IPS-20b (cell line): ENCODE results near the gene SPRED3.
"Not testable (repeated sequence)": the region's sequence is repeated elsewhere in the genome, so short reads cannot be mapped to it uniquely, and the experiment has no call there.

ENCODE experiments used
- H3K27ac ChIP-seq: one replicate; pipeline ENCODE4 v1.5.1; 2013; ENCODE audit warnings: low read length
- H3K27me3 ChIP-seq: 2 replicates; pipeline ENCODE4 v1.6.1; 2013; ENCODE audit warnings: mild to moderate bottlenecking, low read length, inconsistent platforms; ENCODE audit not compliant: insufficient read depth
- H3K36me3 ChIP-seq: 2 replicates; pipeline ENCODE4 v1.6.1; 2013; ENCODE audit warnings: low read depth, mild to moderate bottlenecking, inconsistent platforms, low read length, moderate library complexity; ENCODE audit not compliant: insufficient read depth
- H3K4me1 ChIP-seq: 2 replicates; pipeline ENCODE4 v1.6.1; 2013; ENCODE audit warnings: mild to moderate bottlenecking, control low read depth, inconsistent platforms, low read length, moderate library complexity; ENCODE audit not compliant: insufficient read depth
- H3K4me3 ChIP-seq: 2 replicates; pipeline ENCODE4 v1.5.1; 2013; ENCODE audit warnings: mild to moderate bottlenecking, low read length, inconsistent platforms
- H3K9ac ChIP-seq: 2 replicates; pipeline ENCODE4 v1.6.1; 2013; ENCODE audit warnings: low read depth, mild to moderate bottlenecking, inconsistent platforms, low read length, moderate library complexity
- H3K9me3 ChIP-seq: 2 replicates; pipeline ENCODE4 v1.6.1; 2013; ENCODE audit warnings: mild to moderate bottlenecking, low read depth, low read length, inconsistent platforms; ENCODE audit not compliant: insufficient read depth

SPRED3 gene

GRCh38 chr19:38425222-38425809 lies 36.8 kb downstream of the SPRED3 start:
- Histone ChIP-seq H3K9me3 (no peaks in the 10 kb centered on the region), H3K36me3 (no peaks in the 10 kb centered on the region), H3K4me1 (peaks cover 4% of the 10 kb centered on the region; the same call in 1 of the 2 replicates), H3K27me3 (no peaks in the 10 kb centered on the region), H3K9ac (0 out of 2 replicates have a peak overlapping the region, but pooled peaks have one; percentile 16), H3K27ac (no peak overlapping the region), H3K4me3 (no peak overlapping the region)

GRCh38 chr19:38425810-38426466 lies 37.4 kb downstream of the SPRED3 start, which contains the start of gene RASGRP4:
TSS of gene RASGRP4 (minus strand) at chr19:38426219. CDS start at chr19:38426091, 128 bp downstream.
- H3K4me3 ChIP-seq = no peak within 1 kb of the TSS
- no peaks in the 10 kb centered on the region for H3K9me3 ChIP-seq
- no peaks in the 10 kb centered on the region for H3K36me3 ChIP-seq
- H3K9ac ChIP-seq = 0 out of 2 replicates have a peak within 1 kb of the TSS, but pooled peaks have one; percentile 16
- H3K27me3 ChIP-seq = no peaks in the 10 kb centered on the region
- H3K4me1 ChIP-seq = peaks cover 4% of the 10 kb centered on the region; the same call in 1 of the 2 replicates
- no peak within 1 kb of the TSS for H3K27ac ChIP-seq

GRCh38 chr19:38427035-38427677 lies 38.7 kb downstream of the SPRED3 start:
- not testable (repeated sequence) for H3K9me3 ChIP-seq, H3K36me3 ChIP-seq, H3K4me3 ChIP-seq, H3K27me3 ChIP-seq, H3K27ac ChIP-seq, H3K9ac ChIP-seq, H3K4me1 ChIP-seq

GRCh38 chr19:38429055-38429810 lies 40.7 kb downstream of the SPRED3 start:
- Histone ChIP-seq H3K27ac (no peak overlapping the region), H3K27me3 (no peaks in the 10 kb centered on the region), H3K9me3 (no peaks in the 10 kb centered on the region), H3K36me3 (no peaks in the 10 kb centered on the region), H3K4me3 (no peak overlapping the region), H3K9ac (no peak overlapping the region), H3K4me1 (peaks cover 8% of the 10 kb centered on the region; the same call in 1 of the 2 replicates)

DNA sequence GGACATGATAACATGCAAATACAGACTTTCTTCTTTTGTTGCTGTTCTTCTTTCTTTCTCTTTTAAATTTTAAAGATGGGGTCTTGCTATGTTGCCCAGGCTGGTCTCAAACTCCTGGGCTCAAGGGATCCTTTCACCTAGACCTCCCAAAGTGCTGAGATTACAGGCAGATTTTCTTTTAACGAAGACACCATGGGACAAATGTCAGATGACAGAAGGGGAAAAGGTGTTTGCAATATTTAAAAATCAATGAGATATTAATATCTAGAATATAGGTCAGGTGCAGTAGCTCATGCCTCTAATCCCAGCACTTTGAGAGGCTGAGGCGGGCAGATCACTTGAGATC lies 41.3 kb downstream of the SPRED3 start:
- no peak overlapping the region for H3K4me3 ChIP-seq
- no peak overlapping the region for H3K27ac ChIP-seq
- H3K9ac ChIP-seq = no peak overlapping the region
- no peaks in the 10 kb centered on the region for H3K36me3 ChIP-seq
- H3K9me3 ChIP-seq = no peaks in the 10 kb centered on the region
- no peaks in the 10 kb centered on the region for H3K27me3 ChIP-seq
- H3K4me1 ChIP-seq = peaks cover 8% of the 10 kb centered on the region; the same call in 1 of the 2 replicates

- Histone ChIP-seq H3K9ac (no peak overlapping the region), H3K4me3 (no peak overlapping the region)
These were observed 42.4 kb downstream of the SPRED3 start for GRCh38 chr19:38430931-38431330.

GRCh38 chr19:38433268-38433733 lies 44.8 kb downstream of the SPRED3 start, which contains the start of gene RYR1:
TSS of gene RYR1 (plus strand) at chr19:38433691. CDS start at chr19:38433830, 139 bp downstream.
- Histone ChIP-seq H3K4me1 (peaks cover 9% of the 10 kb centered on the region; the same call in 1 of the 2 replicates), H3K27ac (no peak within 1 kb of the TSS), H3K4me3 (peak within 1 kb of the TSS; percentile 73), H3K9ac (peak within 1 kb of the TSS; percentile 72; the same call in 1 of the 2 replicates), H3K36me3 (no peaks in the 10 kb centered on the region), H3K9me3 (no peaks in the 10 kb centered on the region), H3K27me3 (no peaks in the 10 kb centered on the region)

More at GRCh38 chr19:38430931-38431330, 42.4 kb downstream of the SPRED3 start:
- H3K27me3 ChIP-seq = no peaks in the 10 kb centered on the region
- no peaks in the 10 kb centered on the region for H3K36me3 ChIP-seq
- H3K4me1 ChIP-seq = peaks cover 13% of the 10 kb centered on the region; the same call in 1 of the 2 replicates
- H3K9me3 ChIP-seq = no peaks in the 10 kb centered on the region
- H3K27ac ChIP-seq = no peak overlapping the region

DNA sequence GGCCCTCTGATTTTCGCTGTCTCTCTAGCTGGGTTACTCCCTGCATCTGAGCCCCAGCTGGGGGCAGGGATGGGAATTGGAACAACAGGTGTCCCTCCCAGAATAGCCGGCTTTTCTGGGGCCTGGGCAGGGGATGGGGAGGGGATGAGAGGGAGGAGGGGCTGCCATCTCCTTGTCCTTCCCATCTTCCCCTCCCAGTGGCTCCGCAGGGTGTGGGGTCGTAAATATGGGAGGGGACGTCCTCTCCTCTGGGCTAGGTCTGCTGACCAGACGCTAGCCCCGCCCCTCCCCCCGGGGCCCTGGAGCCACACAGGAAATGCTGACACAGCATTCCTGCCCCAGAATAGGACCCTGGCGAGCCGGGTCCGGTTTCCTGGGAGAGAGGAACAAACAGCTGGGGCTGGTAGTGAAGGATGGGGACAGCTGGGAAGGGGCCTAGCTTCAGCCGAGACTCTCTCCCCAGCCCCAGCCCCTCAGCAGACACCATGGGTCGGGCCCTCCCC lies 46.1 kb downstream of the SPRED3 start:
- Histone ChIP-seq H3K4me3 (peak overlapping the region; percentile 73), H3K9me3 (no peaks in the 10 kb centered on the region), H3K27me3 (no peaks in the 10 kb centered on the region), H3K9ac (peak overlapping the region; percentile 72; the same call in 1 of the 2 replicates), H3K27ac (peak overlapping the region; percentile 99), H3K4me1 (peaks cover 9% of the 10 kb centered on the region; the same call in 1 of the 2 replicates), H3K36me3 (no peaks in the 10 kb centered on the region)

DNA sequence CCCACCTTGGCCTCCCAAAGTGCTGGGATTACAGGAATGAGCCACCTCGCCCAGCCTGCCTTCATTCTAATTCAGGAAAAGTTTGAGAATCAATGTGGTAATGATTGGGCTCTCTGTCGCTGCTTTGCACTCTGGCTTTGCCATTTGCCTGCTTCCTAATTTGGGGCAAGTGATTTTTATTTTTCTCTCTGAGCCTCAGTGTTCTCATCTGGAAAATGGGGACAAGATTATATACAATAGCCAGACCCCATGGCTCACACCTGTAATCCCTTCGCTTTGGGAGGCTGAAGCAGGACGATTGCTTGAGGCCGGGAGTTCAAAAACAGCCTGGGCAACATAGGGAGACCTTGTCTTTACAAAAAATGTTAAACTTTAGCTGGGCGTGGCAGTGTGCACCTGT lies 48.8 kb downstream of the SPRED3 start:
- no peak overlapping the region for H3K9ac ChIP-seq
- H3K9me3 ChIP-seq = no peaks in the 10 kb centered on the region
- no peak overlapping the region for H3K27ac ChIP-seq
- H3K4me3 ChIP-seq = no peak overlapping the region
- no peaks in the 10 kb centered on the region for H3K36me3 ChIP-seq
- H3K4me1 ChIP-seq = peaks cover 9% of the 10 kb centered on the region; the same call in 1 of the 2 replicates
- no peaks in the 10 kb centered on the region for H3K27me3 ChIP-seq

- H3K27ac ChIP-seq = no peak overlapping the region
- no peak overlapping the region for H3K9ac ChIP-seq
- H3K9me3 ChIP-seq = no peaks in the 10 kb centered on the region
- peaks cover 5% of the 10 kb centered on the region; the same call in 1 of the 2 replicates for H3K36me3 ChIP-seq
- peaks cover 9% of the 10 kb centered on the region; the same call in 1 of the 2 replicates for H3K4me1 ChIP-seq
- no peaks in the 10 kb centered on the region for H3K27me3 ChIP-seq
- H3K4me3 ChIP-seq = no peak overlapping the region
These were observed 49.4 kb downstream of the SPRED3 start for GRCh38 chr19:38437917-38438316.

DNA sequence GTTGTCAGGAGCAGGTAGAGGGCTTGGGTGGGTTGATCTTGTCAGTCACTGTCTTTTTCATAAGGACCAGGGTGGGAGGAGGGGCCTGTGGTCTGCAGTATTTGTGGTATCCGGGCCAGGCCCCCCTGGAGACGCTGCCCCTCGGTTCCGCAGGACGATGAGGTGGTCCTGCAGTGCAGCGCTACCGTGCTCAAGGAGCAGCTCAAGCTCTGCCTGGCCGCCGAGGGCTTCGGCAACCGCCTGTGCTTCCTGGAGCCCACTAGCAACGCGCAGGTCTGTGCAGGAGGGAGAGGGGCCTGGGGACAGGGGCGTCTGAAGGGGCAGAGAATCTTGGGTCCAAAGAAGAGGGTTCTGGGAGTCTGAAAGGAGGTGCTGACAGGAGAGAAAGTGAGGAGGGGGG lies 52.1 kb downstream of the SPRED3 start:
- H3K27ac ChIP-seq = no peak overlapping the region
- no peaks in the 10 kb centered on the region for H3K9me3 ChIP-seq
- H3K4me1 ChIP-seq = no peaks in the 10 kb centered on the region; the same call in 1 of the 2 replicates
- H3K36me3 ChIP-seq = peaks cover 29% of the 10 kb centered on the region; the same call in 1 of the 2 replicates
- H3K9ac ChIP-seq = no peak overlapping the region
- no peaks in the 10 kb centered on the region for H3K27me3 ChIP-seq
- no peak overlapping the region for H3K4me3 ChIP-seq
